ENCODE measurements around the gene KRT16.

GRCh38 chr17:41634639-41635038, 22.1 kb upstream of the KRT16 start:
- no peak for TF ChIP-seq POLR2AphosphoS5 (IDR thresholded peaks at IDR 0.05)
- TF ChIP-seq, protein P1, sequence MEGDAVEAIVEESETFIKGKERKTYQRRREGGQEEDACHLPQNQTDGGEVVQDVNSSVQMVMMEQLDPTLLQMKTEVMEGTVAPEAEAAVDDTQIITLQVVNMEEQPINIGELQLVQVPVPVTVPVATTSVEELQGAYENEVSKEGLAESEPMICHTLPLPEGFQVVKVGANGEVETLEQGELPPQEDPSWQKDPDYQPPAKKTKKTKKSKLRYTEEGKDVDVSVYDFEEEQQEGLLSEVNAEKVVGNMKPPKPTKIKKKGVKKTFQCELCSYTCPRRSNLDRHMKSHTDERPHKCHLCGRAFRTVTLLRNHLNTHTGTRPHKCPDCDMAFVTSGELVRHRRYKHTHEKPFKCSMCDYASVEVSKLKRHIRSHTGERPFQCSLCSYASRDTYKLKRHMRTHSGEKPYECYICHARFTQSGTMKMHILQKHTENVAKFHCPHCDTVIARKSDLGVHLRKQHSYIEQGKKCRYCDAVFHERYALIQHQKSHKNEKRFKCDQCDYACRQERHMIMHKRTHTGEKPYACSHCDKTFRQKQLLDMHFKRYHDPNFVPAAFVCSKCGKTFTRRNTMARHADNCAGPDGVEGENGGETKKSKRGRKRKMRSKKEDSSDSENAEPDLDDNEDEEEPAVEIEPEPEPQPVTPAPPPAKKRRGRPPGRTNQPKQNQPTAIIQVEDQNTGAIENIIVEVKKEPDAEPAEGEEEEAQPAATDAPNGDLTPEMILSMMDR (IDR thresholded peaks at IDR 0.05): no peak
- TF ChIP-seq EP300 (IDR thresholded peaks at IDR 0.05; ENCODE audit: low read depth): no peak

Data from transverse colon (tissue), 4 donors.